ENCODE measurements around the gene PHLDA2.

The PHLDA2 gene

GRCh38 chr11:2892215-2892966 is 36.8 kb downstream of the PHLDA2 start:
- peak; percentile 17 for DNase-seq

- no peak for DNase-seq
These were observed 37.6 kb downstream of the PHLDA2 start for GRCh38 chr11:2891326-2892214.

GRCh38 chr11:2890466-2891294 is 38.5 kb downstream of the PHLDA2 start:
- DNase-seq, result no peak

- no peak for DNase-seq
These were observed 39.6 kb downstream of the PHLDA2 start for GRCh38 chr11:2889362-2890273.

- DNase-seq, result peak; percentile 84
These were observed 40.8 kb downstream of the PHLDA2 start for GRCh38 chr11:2888266-2888968.

- DNase-seq, result no peak
These were observed 41.6 kb downstream of the PHLDA2 start for GRCh38 chr11:2887515-2888195.

GRCh38 chr11:2886936-2887335 is 42.3 kb downstream of the PHLDA2 start:
- DNase-seq, result no peak

- DNase-seq, result peak; percentile 48
These were observed 42.9 kb downstream of the PHLDA2 start for GRCh38 chr11:2886191-2886894.

GRCh38 chr11:2885678-2886081 is 43.5 kb downstream of the PHLDA2 start, which contains the start of gene CDKN1C:
TSS of gene CDKN1C (minus strand) at chr11:2885775. CDS start at chr11:2885456, 319 bp downstream.
- DNase-seq, result peak; percentile 90

- DNase-seq, result peak; percentile 43
These were observed 44.1 kb downstream of the PHLDA2 start for GRCh38 chr11:2885017-2885677.

- peak; percentile 47 for DNase-seq
These were observed 45.0 kb downstream of the PHLDA2 start for GRCh38 chr11:2883979-2884815.

GRCh38 chr11:2883640-2883978 is 45.6 kb downstream of the PHLDA2 start:
- DNase-seq, result no peak

- DNase-seq, result no peak
These were observed 46.7 kb downstream of the PHLDA2 start for GRCh38 chr11:2882396-2883110.

GRCh38 chr11:2881981-2882375 is 47.2 kb downstream of the PHLDA2 start:
- no peak for DNase-seq

- DNase-seq, result no peak
These were observed 47.9 kb downstream of the PHLDA2 start for GRCh38 chr11:2881076-2881980.

- no peak for DNase-seq
These were observed 48.6 kb downstream of the PHLDA2 start for GRCh38 chr11:2880646-2881045.

- no peak for DNase-seq
These were observed 50.4 kb downstream of the PHLDA2 start for GRCh38 chr11:2878782-2879181.
